Measurements from ENCODE around the gene EEF2K.
"Not testable (repeated sequence)": the region's sequence is repeated elsewhere in the genome, so short reads cannot be mapped to it uniquely, and the experiment has no call there.

EEF2K gene

GRCh38 chr16:22206013-22206841 lies at the start of gene EEF2K:
Gene EEF2K, plus strand, starts transcription at chr16:22206278. Its CDS starts 19,452 bp downstream, at chr16:22225730.
- peak; percentile 92 for DNase-seq

DNA sequence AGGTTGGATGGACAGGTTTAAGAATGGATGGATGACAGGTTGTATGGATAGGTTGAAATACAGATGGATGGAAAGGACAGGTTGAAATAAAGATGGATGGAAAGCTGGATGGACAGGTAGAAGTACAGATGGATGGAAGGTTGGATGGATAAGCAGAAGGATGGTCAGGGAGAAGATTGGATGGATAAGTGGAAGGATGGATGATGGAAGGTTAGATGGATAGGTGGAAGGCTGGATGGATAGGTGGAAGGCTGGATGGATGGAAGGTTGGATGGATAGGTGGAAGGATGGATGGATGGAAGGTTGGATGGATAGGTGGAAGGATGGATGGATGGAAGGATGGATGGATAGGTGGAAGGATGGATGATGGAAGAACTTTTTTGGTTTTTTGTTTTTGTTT lies 44.7 kb upstream of the EEF2K start:
- DNase-seq, result no peak

DNA sequence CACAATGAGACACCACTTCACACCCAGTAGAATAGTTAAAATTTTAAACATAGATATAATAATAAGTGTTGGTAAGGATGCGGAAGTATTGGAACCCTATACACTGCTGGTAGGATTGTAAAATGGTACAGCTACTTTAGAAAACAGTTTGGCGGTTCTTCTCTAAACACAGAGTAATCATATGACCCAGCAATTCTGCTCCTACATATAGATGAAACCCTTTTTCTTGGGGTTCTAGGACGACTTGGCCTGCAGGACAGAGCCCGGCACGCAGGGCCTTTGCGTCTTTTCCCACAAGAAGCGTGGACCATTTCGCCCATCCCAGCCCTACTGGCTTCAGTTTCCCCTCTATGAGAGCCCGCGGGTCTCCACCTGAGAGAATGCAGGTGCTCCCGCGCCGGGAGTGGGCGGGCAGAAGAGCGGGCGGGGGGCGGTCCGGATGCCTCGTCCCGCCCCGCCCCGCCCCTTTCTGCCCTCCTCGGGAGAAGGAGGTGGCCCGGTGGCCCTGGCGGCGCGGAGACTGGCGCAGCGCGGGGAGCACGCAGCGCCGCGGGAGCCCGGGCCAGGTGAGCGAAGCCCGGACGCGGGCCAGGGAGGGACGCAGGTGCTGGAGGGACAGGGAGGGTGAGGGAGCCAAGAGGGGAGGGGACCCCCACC lies 44.0 kb upstream of the EEF2K start, which contains the start of gene SDR42E2:
SDR42E2 (plus strand) TSS at position 508 of the 657 bp plus-strand sequence. CDS start 3,077 bp downstream, outside the sequence.
- no peak for DNase-seq

DNA sequence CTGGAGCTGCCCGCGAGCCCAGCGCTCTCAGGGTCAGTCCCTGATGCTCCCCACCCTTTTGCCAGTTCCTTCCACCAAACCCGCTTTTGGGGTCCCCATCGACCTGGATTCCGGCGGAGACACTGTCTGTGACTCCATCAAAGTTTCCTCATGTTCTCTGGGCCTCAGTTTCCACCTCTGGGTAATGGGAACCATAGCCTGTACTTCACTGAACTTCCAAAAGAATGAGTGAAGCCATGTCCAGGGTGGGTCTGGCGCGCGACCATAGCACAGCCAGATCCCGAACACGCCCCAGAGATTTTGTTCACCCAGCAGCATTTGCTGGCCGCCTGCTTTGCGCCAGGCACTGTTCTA lies 43.4 kb upstream of the EEF2K start:
- no peak for DNase-seq

DNA sequence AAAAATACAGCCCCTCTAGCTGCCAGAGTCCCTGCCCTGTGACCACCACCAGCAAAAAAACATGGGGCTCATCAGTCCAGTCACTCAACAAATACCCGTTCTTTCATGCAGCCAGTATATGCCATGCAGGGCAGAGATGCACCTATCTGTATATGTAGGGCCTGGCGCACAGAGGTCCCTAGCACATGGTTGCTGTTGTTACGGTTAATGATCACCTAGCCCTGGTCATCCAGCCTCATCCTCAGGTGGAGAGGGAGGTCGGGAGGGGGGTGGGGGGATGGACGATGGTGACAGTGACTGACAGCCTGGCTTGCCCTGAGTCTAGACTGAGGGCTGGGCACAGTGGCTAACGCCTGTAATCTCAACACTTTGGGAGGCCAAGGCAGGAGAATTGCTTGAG lies 42.3 kb upstream of the EEF2K start:
- no peak for DNase-seq

GRCh38 chr16:22164482-22164881 lies 41.6 kb upstream of the EEF2K start:
- DNase-seq, result no peak

GRCh38 chr16:22165508-22166285 lies 40.4 kb upstream of the EEF2K start:
- DNase-seq, result no peak

DNA sequence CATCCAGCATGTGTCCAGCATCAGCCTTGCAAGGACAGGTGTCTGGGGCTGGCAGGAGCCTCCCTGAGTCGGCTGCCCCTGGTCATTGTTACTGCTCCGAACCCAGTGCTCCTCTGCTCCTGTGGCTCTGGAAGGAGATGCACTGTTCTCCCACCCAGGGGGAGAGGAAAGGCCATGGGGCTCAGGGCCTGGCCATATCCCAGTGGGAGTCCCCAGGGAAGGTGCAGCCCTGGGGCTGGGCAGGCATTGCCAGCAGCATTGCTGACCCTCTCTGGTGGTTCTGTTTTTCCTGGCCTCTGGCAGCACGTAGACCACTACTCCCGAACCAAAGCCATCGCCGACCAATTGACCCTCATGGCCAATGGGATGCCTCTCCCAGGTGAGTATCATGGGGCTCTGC lies 34.1 kb upstream of the EEF2K start:
- no peak for DNase-seq

DNA sequence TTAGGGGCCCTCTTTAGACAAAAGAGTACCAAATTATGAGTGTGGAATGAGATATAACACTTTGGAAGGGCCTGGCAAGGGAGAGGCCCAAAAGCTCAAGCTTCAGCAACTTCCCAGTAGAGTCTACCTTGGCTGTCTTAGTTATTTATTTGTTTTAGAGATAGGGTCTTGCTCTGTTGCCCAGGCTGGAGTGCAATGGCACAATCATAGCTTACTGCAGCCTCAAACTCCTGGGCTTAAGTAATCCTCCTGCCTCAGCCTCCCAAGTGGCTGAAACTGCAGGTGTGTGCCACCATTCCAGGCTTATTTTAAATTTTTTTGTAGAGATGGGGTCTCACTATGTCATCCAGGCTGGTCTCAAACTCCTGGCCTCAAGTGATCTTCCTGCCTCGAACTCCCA lies 33.4 kb upstream of the EEF2K start:
- not testable (repeated sequence) for DNase-seq

DNA sequence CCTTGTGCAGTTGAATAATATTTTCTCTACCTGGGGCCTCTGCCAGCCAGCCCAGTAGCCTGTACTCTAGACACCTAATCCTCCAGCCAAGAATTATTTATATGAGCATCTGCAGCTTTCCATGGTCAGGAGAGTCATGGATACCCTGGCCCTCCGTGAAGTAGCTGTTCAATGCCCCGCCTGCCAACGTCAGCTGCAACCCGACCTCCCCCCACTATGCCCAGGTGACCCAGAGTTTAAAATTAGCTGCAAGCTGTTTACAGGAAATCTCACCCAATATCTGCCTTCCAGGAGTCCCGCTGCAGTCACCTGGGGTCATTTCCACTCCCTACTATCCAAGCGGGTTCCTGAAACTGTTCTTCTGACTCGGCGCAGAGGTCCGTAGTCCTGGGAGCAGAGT lies 31.4 kb upstream of the EEF2K start:
- no peak for DNase-seq

DNA sequence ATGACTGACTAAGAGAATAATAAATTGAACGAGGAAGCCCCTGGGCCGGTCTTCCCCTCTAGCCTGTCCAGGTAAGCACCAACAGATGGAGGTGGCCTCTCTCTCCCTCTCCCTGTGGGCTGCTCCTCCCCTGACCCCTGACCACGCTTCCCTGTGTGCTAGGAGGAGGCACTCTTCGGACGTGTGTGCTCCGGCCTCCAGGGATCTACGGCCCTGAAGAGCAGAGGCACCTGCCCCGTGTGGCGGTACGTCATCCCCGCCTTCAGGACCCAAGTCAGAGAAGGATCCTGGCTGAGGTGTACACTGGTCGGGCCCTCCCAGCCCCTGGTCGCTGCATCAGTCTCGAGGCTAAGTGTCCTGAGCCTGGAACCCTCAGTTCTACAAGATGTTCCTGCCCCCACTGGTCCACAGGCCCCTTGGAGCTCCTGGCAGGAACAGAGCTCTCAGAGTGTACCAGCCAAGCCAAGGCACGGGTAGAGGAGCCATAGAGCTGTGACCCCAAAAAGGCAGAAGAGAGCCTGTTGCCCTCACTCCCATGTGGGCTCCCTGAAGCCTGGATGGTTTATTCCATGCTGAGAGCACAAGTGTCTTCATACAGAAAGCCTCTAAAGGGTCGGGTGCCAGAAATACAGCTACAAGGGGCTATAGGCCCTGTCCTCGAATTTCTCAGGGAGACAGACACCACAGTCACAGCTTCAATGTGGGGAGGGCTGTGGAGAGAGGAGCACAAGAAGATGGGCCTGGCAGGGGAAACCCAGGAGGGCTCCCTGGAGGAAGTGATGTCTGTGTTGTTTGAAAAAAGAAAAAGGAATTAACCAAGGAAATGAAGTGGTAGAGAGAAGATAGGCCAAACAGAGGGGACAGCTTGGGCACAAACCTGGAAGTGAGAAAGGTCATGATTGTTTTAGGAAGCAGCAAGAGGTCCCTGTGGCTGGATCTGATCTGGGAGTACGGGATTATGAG lies 27.8 kb upstream of the EEF2K start:
- DNase-seq, result no peak

DNA sequence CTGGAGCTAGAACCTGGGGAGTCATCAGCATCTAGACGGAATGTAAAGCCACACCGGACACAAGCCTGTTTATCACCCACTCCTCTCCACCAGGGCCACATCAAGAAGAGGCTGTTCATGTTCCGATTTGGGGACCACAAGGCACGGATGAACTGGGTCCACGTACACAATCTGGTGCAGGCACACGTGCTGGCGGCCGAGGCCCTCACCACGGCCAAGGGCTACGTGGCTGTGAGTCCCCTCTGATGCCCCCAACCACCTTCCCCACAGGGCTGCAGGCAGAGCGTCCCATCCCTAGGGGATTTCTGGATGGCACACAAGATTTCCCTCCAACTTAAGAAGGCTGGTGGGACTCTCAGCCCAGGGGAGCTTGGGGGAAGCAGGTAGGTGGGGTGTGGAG lies 24.7 kb upstream of the EEF2K start:
- DNase-seq, result no peak

DNA sequence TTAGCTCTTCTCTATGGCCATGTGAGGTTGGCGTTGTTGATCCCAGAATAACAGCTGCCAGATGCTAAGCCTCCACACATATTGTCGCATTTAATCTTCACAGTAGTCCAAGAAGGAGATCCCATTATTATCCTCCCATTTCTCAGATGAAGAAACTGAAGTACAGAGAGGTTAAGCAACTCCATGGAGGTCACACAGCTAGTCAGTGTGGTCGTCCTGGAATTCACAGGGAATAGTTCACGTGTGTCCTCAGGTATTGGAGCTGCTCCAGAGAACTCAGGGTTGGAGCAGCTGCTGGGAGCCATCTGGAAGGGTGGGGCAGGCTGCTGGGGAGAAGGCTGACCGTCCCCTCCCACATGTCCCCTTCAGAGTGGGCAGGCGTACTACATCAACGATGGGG lies 24.2 kb upstream of the EEF2K start:
- no peak for DNase-seq

DNA sequence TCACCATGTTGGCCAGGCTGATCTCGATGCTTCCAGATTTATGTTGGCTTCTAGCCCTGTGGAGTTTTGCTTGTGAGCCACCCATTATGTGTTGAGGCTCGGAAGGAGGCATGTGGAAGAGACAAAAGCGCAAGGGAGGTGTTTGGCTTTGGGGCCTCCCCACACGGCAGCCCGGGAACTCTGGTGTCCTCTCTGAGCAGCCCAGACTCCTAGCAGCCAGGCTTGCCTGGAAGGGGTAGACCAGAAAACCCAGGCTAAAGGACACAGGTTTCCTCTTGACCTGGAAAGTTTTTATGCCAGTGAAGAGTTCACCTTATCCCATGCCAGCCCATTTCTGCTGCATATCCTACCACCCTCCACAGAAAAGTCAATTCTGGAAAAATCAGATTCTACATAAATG lies 22.7 kb upstream of the EEF2K start:
- no peak for DNase-seq

DNA sequence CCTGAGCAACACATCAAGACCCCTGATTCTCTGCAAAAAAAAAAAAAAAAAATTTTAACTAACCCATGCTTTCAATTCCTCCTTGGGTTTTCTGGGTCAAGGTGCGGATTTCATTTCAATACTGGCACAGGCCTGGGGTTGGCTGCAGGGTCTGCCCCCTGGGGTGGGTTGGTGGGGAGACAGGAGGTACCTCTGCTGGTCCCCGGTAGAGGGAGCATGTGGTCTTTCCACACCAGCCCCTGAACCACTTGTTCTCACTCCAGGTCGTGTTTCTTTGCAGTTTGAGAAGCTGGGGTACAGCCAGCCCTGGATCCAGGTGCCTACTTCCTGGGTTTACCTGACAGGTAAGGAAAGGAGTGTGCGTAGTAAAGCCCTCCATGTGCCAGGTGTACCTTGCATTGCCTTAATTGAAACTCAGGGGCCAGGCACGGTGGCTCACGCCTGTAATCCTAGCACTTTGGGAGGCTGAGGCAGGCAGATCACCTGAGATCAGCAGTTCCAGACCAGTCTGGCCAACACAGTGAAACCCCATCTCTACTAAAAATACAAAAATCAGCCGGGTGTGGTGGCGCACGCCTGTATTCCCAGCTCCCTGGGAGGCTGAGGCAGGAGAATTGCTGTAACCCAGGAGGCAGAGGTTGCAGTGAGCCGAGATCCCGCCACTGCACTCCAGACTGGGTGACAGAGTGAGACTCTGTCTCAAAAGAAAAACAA lies 22.0 kb upstream of the EEF2K start:
- DNase-seq, result no peak

GRCh38 chr16:22184615-22184968 lies 21.5 kb upstream of the EEF2K start:
- no peak for DNase-seq

GRCh38 chr16:22186517-22186916 lies 19.6 kb upstream of the EEF2K start:
- no peak for DNase-seq

DNA sequence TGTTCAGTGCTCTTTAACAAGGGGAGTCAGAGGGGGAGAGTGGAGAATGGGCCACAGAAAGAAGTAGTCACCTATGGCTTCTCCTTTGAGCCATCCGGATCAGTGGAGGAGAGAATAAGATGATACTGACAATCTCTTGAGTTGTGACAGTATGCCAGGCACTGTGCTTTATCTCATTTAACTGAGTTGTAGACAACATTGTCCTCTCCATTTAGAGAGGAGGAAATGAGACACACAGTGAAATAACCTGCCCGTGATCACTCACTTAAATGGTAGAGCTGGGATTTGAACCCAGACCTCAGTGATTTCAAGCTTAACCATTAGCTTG lies 17.8 kb upstream of the EEF2K start:
- DNase-seq, result no peak

DNA sequence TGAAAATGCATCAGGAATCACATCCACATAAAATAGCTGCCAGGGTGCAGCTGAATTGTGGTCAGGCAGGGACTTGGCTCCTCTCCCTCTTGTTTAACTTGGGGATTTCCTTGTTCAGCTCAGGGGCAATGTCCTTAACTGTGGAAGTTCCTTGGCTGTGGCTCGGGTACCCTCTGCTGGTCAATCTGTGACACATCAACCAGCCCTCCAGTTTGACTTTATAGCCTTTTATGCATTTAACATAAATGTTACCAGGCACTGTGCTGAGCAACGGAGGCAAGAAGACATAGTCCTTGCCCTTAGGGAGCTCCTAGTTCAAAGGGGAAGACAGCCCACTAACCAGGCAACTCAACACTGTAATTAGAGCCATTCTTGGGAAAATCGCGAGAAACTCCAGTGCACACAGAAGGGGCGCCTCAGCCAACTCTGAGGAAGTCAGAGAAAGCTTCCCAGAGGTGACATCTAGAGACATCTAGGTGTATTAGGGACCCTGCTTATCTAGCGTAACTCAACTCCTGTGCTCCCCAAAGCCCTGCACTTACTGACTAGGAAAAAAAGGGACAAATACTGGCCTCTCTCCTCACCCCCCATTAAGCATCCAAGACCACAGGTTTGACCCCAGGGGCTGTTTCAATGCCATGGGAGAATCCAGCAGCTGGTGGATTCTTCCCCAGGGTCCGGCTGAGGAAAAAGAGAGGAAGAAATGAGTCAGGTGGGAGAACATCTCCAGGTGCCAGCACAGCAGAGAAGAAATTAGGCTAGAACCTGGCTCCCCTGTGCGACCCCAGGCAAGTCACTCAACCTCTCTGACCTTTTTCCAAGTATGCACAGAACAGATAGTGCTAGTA lies 17.3 kb upstream of the EEF2K start:
- DNase-seq, result peak; percentile 66

GRCh38 chr16:22189473-22190080 lies 16.5 kb upstream of the EEF2K start:
- no peak for DNase-seq
